Tibial nerve (tissue), 4 donors: ENCODE data around the gene IGFBPL1. TPM values are rescaled to one million over a fixed set of nuclear protein-coding genes. Genes with fewer than 3 reads are reported as not detected.

Experiments
- DNase-seq, 2 donors: peaks; one replicate each; pipeline ENCODE4 v3.0.0-alpha.2; 2019; ENCODE audit warnings: low spot score in 2 of 2
- H3K27ac ChIP-seq, 4 donors: fragments of 200-600 bp; sonication (generic) in 3 of 4; one replicate each; pipeline ENCODE4 v1.5.1; 2017 to 2019; ENCODE audit warnings: mild to moderate bottlenecking in 1 of 4
- H3K27me3 ChIP-seq, 2 donors: fragments of 200-600 bp; sonication (generic) in 1 of 2; one replicate each; pipeline versions ENCODE4 v1.5.1 to v1.6.0; 2017 to 2019
- H3K36me3 ChIP-seq, 3 donors: fragments of 200-600 bp; sonication (generic); one replicate each; pipeline ENCODE4 v1.5.1; 2018 to 2019
- H3K4me1 ChIP-seq, 4 donors: fragments of 200-600 bp; sonication (generic) in 3 of 4; one replicate each; pipeline ENCODE4 v1.5.1; 2017 to 2019
- H3K4me3 ChIP-seq, 4 donors: fragments of 200-600 bp; sonication (generic) in 3 of 4; one replicate each; pipeline ENCODE4 v1.5.1; 2017 to 2019; ENCODE audit warnings: mild to moderate bottlenecking in 1 of 4, moderate library complexity in 1 of 4
- H3K9me3 ChIP-seq, 4 donors: fragments of 200-600 bp; sonication (generic) in 3 of 4; one replicate each; pipeline ENCODE4 v1.5.1; 2017 to 2019
- CTCF ChIP-seq, 5 experiments: fragments of 200-600 bp in 3 of 5; fragments of 450-650 bp in 2 of 5; sonication (generic) in 3 of 5; IDR thresholded peaks; one replicate each; pipeline ENCODE4 v1.5.1; 2016 to 2019; ENCODE audit warnings: antibody characterized with exemption in 5 of 5, mild to moderate bottlenecking in 3 of 5, moderate library complexity in 2 of 5
- EP300 ChIP-seq, 2 donors: sonication (generic); formaldehyde crosslinking; IDR thresholded peaks; one replicate each; pipeline ENCODE4 v1.6.1; 2017; ENCODE audit warnings: antibody characterized with exemption in 2 of 2, mild to moderate bottlenecking in 1 of 2
- POLR2A ChIP-seq, 2 donors: fragments of 450-650 bp; IDR thresholded peaks; one replicate each; pipeline ENCODE4 v1.6.1; 2017; ENCODE audit warnings: antibody characterized with exemption in 2 of 2, mild to moderate bottlenecking in 2 of 2, moderate library complexity in 2 of 2
- WGBS, 2 donors: methylation state at CpG; one replicate each; pipeline ENCODE4 v1.1.5; 2018; 5-methylcytosine and 5-hydroxymethylcytosine counted together
- total RNA-seq, 4 donors: library from RNA; depleted of rRNA; stranded (reverse); fragments of >200 nt; gene quantifications; one replicate each; pipeline ENCODE4 v1.1.0, GENCODE V29; 2016

The IGFBPL1 gene
- total RNA-seq, 4 donors from 2014 or later, result 0.60 TPM; not detected in 3

- WGBS, 2 donors, result 75 to 83% methylated on average over 5 of the region's 5 CpGs
- TF ChIP-seq CTCF (IDR thresholded peaks at IDR 0.05) (no peak), EP300 (IDR thresholded peaks at IDR 0.05) (no peak), POLR2A (IDR thresholded peaks at IDR 0.05) (no peak)
- H3K27me3 ChIP-seq, result no peaks in the 10 kb centered on the region
- no peak overlapping the region for H3K27ac ChIP-seq
- H3K36me3 ChIP-seq, result no peaks in the 10 kb centered on the region
- no peaks in the 10 kb centered on the region for H3K4me1 ChIP-seq
- no peak overlapping the region for H3K4me3 ChIP-seq
- no peak for DNase-seq
- no peaks in the 10 kb centered on the region for H3K9me3 ChIP-seq
Observed at GRCh38 chr9:38356851-38357250, 67.4 kb downstream of the IGFBPL1 start.

Other genes starting within 250 kb of the IGFBPL1 start
- gene ALDH1B1, start 31.8 kb downstream of the IGFBPL1 start, total RNA-seq, result 10 to 100 TPM in 2 of 4 donors, 1 to 10 TPM in 2; 7.9 to 15.3 (median 11.0) TPM
- gene ANKRD18A, start 196.1 kb upstream of the IGFBPL1 start, total RNA-seq, result 1 to 10 TPM in 3 of 4 donors, under 1 TPM in 1; 0.42 to 3.5 (median 1.6) TPM